Activated CD4-positive, alpha-beta T cell treated with anti-CD3 and anti-CD28 coated beads, Interleukin-2, amount 10 ng/mL, durations not matched to agents 24 days and 14 days (primary cell): Measurements from ENCODE around the gene FN3KRP. TPM values are rescaled to one million over a fixed set of nuclear protein-coding genes. Genes with fewer than 3 reads are reported as not detected.

ENCODE experiments used
- DNase-seq: peaks from one replicate; pipeline ENCODE4 v3.0.0; 2022
- H3K27ac Mint-ChIP-seq: one replicate; pipeline ENCODE4 v1.8.0; 2022; ENCODE audit warnings: mild to moderate bottlenecking, mixed read lengths
- H3K27me3 Mint-ChIP-seq: one replicate; pipeline ENCODE4 v1.8.0; 2022; ENCODE audit warnings: mixed read lengths
- H3K36me3 Mint-ChIP-seq: one replicate; pipeline ENCODE4 v1.8.0; 2022; ENCODE audit warnings: low read depth, mild to moderate bottlenecking, mixed read lengths
- H3K4me1 Mint-ChIP-seq: one replicate; pipeline ENCODE4 v1.8.0; 2021; ENCODE audit warnings: mixed read lengths
- H3K4me3 Mint-ChIP-seq: one replicate; pipeline ENCODE4 v1.8.0; 2022; ENCODE audit warnings: mild to moderate bottlenecking, moderate library complexity, mixed read lengths
- H3K9me3 Mint-ChIP-seq: one replicate; pipeline ENCODE4 v1.8.0; 2021; ENCODE audit warnings: mixed read lengths
- intact Hi-C: fragments of 100-400 bp; cut with micrococcal nuclease; formaldehyde crosslinking; loops from one replicate; pipeline ENCODE4 v1.15.1; 2023
- total RNA-seq: library from RNA; stranded (reverse); gene quantifications from 2 replicates; pipeline ENCODE4 v1.2.3, GENCODE V29; 2022

The FN3KRP gene
- total RNA-seq, 1 donor from 2014 or later = 43.4 TPM

DNA sequence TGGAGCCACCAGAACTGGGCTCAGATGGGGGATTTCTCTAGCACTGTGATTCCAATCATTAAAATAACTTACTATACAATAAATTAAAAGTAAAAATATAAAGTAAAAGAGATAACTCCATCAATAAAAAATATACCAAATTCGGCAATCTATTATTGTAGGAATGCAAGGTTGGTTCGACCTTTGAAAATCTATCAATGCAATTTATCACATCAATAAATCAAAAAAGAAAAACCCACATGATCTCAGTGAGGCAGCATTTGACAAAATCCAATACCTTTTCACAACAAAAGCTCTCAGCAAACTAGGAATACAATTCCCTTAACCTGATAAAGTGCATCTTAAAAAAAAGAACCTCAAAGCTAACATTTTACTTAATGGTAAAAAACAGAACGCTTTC is 35.0 kb upstream of the FN3KRP start:
- Mint-ChIP-seq H3K4me1 (no peaks in the 10 kb centered on the region), H3K4me3 (no peak overlapping the region), H3K36me3 (peaks cover 2% of the 10 kb centered on the region), H3K27me3 (no peaks in the 10 kb centered on the region), H3K27ac (no peak overlapping the region), H3K9me3 (peaks cover 8% of the 10 kb centered on the region)
- DNase-seq = no peak
- intact Hi-C loops = no loop called here

- Mint-ChIP-seq H3K4me1 (no peaks in the 10 kb centered on the region), H3K27ac (no peak overlapping the region)
- intact Hi-C loops = no loop called here
Observed at GRCh38 chr17:82683534-82683933, 33.0 kb upstream of the FN3KRP start.

GRCh38 chr17:82684228-82684841 is 32.2 kb upstream of the FN3KRP start:
- peaks cover 8% of the 10 kb centered on the region for H3K9me3 Mint-ChIP-seq
- no peaks in the 10 kb centered on the region for H3K4me1 Mint-ChIP-seq
- H3K4me3 Mint-ChIP-seq = no peak overlapping the region
- no peaks in the 10 kb centered on the region for H3K27me3 Mint-ChIP-seq
- no peak for DNase-seq
- H3K27ac Mint-ChIP-seq = no peak overlapping the region
- H3K36me3 Mint-ChIP-seq = peaks cover 2% of the 10 kb centered on the region
- intact Hi-C loops = no loop called here

More at GRCh38 chr17:82683534-82683933, 33.0 kb upstream of the FN3KRP start:
- Mint-ChIP-seq H3K4me3 (no peak overlapping the region), H3K27me3 (no peaks in the 10 kb centered on the region), H3K36me3 (peaks cover 2% of the 10 kb centered on the region), H3K9me3 (peaks cover 8% of the 10 kb centered on the region)
- DNase-seq = no peak

DNA sequence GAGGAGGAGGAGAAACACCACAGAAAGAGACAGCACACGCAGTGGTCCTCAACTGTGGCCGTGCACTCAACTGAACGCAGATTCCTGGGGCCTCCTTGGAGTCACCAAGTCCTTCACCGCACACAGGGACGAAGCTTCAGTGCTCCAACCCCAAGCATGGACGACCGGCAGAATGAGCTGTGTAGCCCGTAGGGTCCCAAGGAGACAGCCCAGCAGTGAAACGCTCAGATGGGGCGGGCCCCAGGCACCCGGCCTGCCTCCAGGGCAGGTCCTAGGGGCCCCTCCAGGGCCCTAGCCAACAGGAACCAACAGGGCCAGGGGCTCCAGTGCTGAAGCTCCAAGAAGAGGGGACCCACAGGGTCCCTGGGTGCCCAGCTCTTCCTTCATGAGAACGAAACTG is 31.2 kb upstream of the FN3KRP start:
- no peak overlapping the region for H3K4me3 Mint-ChIP-seq

DNA sequence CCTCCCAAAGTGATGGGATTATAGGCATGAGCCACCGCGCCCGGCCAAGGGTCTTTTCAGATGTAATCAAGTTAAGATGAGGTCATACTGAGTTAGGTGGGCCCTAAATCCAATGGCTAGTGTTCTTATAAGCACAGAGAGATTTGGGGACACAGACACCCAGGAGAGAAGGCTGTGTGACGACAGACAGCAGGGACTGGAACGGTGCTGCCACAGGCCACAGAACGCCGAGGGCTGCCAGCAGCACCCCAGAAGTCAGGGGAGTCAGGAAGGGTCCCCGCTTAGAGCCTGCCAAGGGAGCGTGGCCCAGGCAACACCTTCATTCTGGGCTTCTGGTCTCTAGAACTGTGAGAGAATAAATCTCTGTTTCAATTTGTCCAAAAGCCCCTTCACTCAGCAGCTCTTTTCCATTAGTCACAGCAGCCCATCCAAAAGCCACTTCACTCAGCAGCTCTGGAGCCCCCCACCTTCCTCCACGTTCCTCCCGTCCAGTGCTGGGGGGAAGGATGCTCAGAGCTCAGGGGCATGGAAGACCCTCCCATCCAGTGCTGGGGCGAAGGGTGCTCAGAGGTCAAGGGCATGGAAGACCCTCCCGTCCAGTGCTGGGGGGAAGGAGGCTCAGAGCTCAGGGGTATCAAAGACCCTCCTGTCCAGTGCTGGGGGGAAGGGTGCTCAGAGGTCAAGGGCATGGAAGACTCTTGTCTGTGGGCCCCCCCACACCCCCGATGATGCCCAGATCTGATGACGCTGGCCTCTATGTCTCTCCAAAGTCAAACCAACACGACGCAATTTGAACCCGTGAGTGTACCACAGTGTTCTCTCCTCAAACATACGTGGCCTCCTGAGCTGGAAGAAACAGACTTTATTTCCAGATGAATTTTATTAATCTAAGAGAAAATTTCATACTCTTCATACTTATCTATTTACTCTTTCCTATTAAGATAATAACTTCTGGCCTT is 29.9 kb upstream of the FN3KRP start:
- H3K27ac Mint-ChIP-seq = no peak overlapping the region
- peaks cover 8% of the 10 kb centered on the region for H3K9me3 Mint-ChIP-seq
- H3K36me3 Mint-ChIP-seq = peaks cover 1% of the 10 kb centered on the region
- H3K27me3 Mint-ChIP-seq = no peaks in the 10 kb centered on the region
- H3K4me1 Mint-ChIP-seq = peaks cover 3% of the 10 kb centered on the region
- no peak overlapping the region for H3K4me3 Mint-ChIP-seq
- no peak for DNase-seq
- intact Hi-C loops = no loop called here

More for the DNA sequence above, 31.2 kb upstream of the FN3KRP start:
- intact Hi-C loops = no loop called here
- Mint-ChIP-seq H3K27ac (no peak overlapping the region), H3K36me3 (peaks cover 2% of the 10 kb centered on the region), H3K4me1 (no peaks in the 10 kb centered on the region), H3K27me3 (no peaks in the 10 kb centered on the region), H3K9me3 (peaks cover 8% of the 10 kb centered on the region)
- DNase-seq = no peak

DNA sequence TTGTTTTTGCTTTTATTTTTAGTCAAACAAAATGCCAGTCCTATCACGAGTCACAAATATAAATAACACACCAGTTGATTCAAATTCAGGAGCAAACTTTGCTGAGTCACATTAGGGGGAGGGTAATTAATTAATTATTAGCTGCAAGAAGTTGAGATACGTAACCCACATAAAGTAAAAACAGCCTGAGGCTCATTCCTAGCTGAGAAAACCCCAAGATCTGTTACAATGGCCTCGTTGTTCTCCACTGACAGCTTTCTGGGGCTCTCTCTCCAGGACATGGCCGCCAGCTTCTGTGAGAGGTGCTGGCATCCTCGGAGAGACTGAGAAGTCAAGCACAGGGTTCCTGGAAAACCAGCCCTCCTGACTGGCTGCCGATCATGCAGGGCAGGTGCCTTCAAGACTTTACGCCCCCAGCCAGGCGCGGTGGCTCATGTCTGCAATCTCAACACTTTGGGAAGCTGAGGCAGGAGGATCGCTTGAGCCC is 29.1 kb upstream of the FN3KRP start:
- H3K27me3 Mint-ChIP-seq = no peaks in the 10 kb centered on the region
- peaks cover 8% of the 10 kb centered on the region for H3K4me1 Mint-ChIP-seq
- no peak overlapping the region for H3K27ac Mint-ChIP-seq
- DNase-seq = no peak
- H3K9me3 Mint-ChIP-seq = peaks cover under 1% of the 10 kb centered on the region
- intact Hi-C loops = no loop called here
- peaks cover 1% of the 10 kb centered on the region for H3K36me3 Mint-ChIP-seq
- no peak overlapping the region for H3K4me3 Mint-ChIP-seq

- no peak for DNase-seq
- H3K27me3 Mint-ChIP-seq = no peaks in the 10 kb centered on the region
- H3K4me1 Mint-ChIP-seq = peaks cover 10% of the 10 kb centered on the region
- no peak overlapping the region for H3K4me3 Mint-ChIP-seq
- H3K36me3 Mint-ChIP-seq = peaks cover 1% of the 10 kb centered on the region
- intact Hi-C loops = no loop called here
- no peaks in the 10 kb centered on the region for H3K9me3 Mint-ChIP-seq
- no peak overlapping the region for H3K27ac Mint-ChIP-seq
Observed at GRCh38 chr17:82687871-82688270, 28.6 kb upstream of the FN3KRP start.

- Mint-ChIP-seq H3K9me3 (no peaks in the 10 kb centered on the region), H3K36me3 (peaks cover 1% of the 10 kb centered on the region), H3K4me3 (no peak overlapping the region), H3K27ac (no peak overlapping the region), H3K4me1 (peaks cover 10% of the 10 kb centered on the region), H3K27me3 (no peaks in the 10 kb centered on the region)
- intact Hi-C loops = no loop called here
- no peak for DNase-seq
Observed at GRCh38 chr17:82689077-82689476, 27.4 kb upstream of the FN3KRP start.

DNA sequence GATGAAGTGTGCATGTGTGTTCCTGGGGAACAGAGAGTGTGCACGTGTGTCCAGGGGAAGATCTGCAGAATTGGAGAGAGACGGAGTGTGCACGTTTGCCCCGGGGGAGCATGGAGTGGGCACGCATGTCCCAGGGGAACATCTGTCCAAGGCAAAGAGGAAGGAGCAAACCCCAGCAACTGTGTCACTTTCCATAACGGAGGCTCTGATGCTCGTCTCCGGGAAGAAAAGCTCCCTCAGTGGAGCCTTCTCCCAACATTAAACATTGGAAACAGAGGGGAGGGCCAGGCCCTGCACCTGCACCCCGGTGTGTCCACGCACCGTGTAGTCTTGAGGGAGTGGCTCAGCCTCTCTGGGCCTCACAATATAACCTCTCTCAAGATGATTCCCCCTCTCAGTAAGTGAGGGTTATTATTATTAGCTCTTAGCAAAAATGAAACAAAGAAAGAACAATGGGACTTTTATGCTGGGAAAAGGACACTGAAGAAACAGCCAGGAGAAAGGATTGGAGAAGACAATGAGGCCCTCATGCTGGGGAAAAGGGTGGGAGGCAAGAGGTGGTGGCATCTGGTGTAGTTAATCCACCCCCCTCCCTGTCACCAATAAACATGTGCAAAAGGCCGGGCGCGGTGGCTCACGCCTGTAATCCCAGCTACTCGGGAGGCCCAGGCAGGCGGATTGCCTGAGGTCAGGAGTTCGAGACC is 25.6 kb upstream of the FN3KRP start:
- peaks cover 10% of the 10 kb centered on the region for H3K4me1 Mint-ChIP-seq
- peaks cover 5% of the 10 kb centered on the region for H3K9me3 Mint-ChIP-seq
- intact Hi-C loops = no loop called here
- no peak overlapping the region for H3K27ac Mint-ChIP-seq
- peaks cover 6% of the 10 kb centered on the region for H3K36me3 Mint-ChIP-seq
- no peak overlapping the region for H3K4me3 Mint-ChIP-seq
- no peak for DNase-seq
- H3K27me3 Mint-ChIP-seq = no peaks in the 10 kb centered on the region

GRCh38 chr17:82691714-82692113 is 24.8 kb upstream of the FN3KRP start:
- peaks cover under 1% of the 10 kb centered on the region for H3K27me3 Mint-ChIP-seq
- intact Hi-C loops = no loop called here
- H3K9me3 Mint-ChIP-seq = peaks cover 5% of the 10 kb centered on the region
- peaks cover 6% of the 10 kb centered on the region for H3K36me3 Mint-ChIP-seq
- no peak overlapping the region for H3K4me3 Mint-ChIP-seq
- DNase-seq = no peak
- H3K4me1 Mint-ChIP-seq = peaks cover 10% of the 10 kb centered on the region
- peak overlapping the region; percentile 24 for H3K27ac Mint-ChIP-seq

- intact Hi-C loops = no loop called here
- no peak overlapping the region for H3K4me3 Mint-ChIP-seq
- DNase-seq = no peak
Observed at GRCh38 chr17:82692268-82692667, 24.2 kb upstream of the FN3KRP start.

DNA sequence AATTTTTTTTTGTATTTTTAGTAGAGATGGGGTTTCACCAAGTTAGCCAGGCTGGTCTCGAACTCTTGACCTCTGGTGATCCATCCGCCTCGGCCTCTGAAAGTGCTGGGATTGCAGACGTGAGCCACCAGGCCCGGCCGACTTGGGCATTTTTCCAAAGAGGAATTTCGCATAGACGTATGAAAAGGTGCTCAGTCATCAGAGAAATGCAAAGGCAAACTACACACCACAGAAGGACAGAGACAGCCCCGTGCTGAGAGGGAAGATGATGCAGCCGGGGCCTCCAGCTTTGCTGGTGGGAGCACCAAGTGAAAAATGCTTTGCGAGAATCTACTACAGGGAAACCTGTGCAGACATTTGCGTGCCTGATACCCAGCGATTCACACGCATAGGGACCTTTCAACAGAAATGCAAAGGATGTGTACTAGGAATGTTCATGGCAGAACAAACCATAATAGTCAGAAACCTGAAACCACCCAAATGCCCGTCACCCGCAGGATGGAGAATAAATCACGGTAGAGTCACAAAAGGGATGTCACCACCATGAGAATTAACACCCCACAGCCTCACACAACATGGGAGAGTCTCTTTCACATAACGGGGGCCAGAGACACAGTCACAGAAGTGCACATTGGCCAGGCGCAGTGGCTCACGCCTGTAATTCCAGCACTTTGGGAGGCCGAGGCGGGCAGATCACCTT is 23.2 kb upstream of the FN3KRP start:
- Mint-ChIP-seq H3K9me3 (peaks cover 5% of the 10 kb centered on the region), H3K4me3 (no peak overlapping the region), H3K36me3 (peaks cover 6% of the 10 kb centered on the region), H3K27ac (no peak overlapping the region), H3K27me3 (peaks cover 7% of the 10 kb centered on the region), H3K4me1 (peaks cover 12% of the 10 kb centered on the region)
- intact Hi-C loops = no loop called here
- no peak for DNase-seq

More at GRCh38 chr17:82692268-82692667, 24.2 kb upstream of the FN3KRP start:
- Mint-ChIP-seq H3K27me3 (peaks cover 6% of the 10 kb centered on the region), H3K9me3 (peaks cover 5% of the 10 kb centered on the region), H3K4me1 (peaks cover 12% of the 10 kb centered on the region), H3K36me3 (peaks cover 6% of the 10 kb centered on the region), H3K27ac (no peak overlapping the region)

DNA sequence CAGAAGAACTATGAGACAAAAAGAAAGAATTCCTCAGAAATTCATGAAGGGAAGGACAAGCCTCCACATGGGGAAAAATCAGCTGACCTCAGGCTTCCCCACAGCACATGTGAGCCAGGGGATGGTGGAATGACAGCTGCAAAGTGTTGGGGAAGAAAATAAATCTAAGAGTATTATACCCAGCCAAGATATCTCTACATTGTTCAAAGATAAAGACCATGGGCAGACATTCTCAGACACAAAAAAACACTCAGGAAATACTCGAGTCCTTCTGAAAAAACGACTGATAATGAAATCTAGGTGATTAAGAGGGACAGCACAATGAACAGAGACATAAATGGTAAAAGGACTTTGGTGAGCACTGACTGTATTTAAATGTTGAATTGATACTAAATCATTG is 21.9 kb upstream of the FN3KRP start:
- Mint-ChIP-seq H3K4me3 (no peak overlapping the region), H3K36me3 (peaks cover 6% of the 10 kb centered on the region), H3K27me3 (peaks cover 9% of the 10 kb centered on the region), H3K9me3 (peaks cover 5% of the 10 kb centered on the region), H3K4me1 (peaks cover 14% of the 10 kb centered on the region), H3K27ac (no peak overlapping the region)
- DNase-seq = no peak
- intact Hi-C loops = no loop called here
